Thyroid gland (tissue), 4 donors: ENCODE data around the gene TOP3A.

Experiments
- POLR2A ChIP-seq, 2 donors: fragments of 450-650 bp; IDR thresholded peaks; one replicate each; pipeline ENCODE4 v1.6.1; 2017; ENCODE audit warnings: antibody characterized with exemption in 2 of 2, mild to moderate bottlenecking in 2 of 2, moderate library complexity in 1 of 2
- TF ChIP-seq, protein P1 (sequence below), 6 experiments: fragments of 200-600 bp in 3 of 6; fragments of 450-650 bp in 3 of 6; sonication (generic) in 3 of 6; IDR thresholded peaks; one replicate each; pipeline ENCODE4 v1.5.1; 2016 to 2019; ENCODE audit warnings: antibody characterized with exemption in 6 of 6, mild to moderate bottlenecking in 2 of 6, inconsistent platforms in 1 of 6, moderate library complexity in 1 of 6

DNA sequence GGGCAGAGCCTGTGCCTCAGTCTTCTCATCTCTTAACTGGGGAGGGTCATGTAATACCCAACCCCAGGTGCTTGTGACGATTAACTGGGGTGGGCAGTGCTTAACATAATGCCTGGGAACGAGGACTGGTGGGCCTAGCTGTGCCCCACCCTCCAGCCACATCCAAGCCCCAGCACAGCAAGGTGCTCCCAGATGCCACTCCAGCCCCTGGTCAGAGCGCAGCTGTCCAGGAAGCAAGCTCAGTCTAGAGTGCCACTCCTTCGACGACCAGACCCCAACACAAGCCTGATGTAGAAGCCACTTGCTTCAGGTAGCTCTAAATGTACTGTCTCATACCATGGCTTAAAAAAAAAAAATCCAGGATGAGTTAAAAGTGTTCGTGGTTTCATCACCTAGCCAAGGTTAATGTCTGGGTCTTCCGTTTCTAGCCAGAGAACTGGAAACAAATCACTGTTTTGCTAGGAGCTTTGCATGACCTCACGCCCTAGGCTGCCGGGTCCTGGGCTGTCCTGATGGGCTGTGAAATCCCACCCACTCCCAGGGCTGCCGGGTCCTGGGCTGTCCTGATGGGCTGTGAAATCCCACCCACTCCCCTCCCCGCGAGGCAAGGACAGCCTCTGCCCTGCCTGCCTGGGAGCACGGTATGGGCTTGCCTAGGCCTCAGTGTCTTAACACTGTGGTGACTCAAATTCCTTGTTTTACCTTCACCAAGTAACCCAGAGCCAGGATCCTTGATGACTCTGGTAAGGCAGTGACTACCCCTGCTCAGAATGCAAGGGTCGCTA, 46.7 kb downstream of the TOP3A start:
- TF ChIP-seq, protein P1, sequence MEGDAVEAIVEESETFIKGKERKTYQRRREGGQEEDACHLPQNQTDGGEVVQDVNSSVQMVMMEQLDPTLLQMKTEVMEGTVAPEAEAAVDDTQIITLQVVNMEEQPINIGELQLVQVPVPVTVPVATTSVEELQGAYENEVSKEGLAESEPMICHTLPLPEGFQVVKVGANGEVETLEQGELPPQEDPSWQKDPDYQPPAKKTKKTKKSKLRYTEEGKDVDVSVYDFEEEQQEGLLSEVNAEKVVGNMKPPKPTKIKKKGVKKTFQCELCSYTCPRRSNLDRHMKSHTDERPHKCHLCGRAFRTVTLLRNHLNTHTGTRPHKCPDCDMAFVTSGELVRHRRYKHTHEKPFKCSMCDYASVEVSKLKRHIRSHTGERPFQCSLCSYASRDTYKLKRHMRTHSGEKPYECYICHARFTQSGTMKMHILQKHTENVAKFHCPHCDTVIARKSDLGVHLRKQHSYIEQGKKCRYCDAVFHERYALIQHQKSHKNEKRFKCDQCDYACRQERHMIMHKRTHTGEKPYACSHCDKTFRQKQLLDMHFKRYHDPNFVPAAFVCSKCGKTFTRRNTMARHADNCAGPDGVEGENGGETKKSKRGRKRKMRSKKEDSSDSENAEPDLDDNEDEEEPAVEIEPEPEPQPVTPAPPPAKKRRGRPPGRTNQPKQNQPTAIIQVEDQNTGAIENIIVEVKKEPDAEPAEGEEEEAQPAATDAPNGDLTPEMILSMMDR (IDR thresholded peaks at IDR 0.05): no peak
- TF ChIP-seq POLR2A (IDR thresholded peaks at IDR 0.05): no peak
